GM18873 (cell line): ENCODE results near the gene PRG3.
A peak's percentile ranks its signal among the peaks of the same experiment; 100 is the strongest.

Experiments
- ATAC-seq: cut with Tn5 transposase; IDR thresholded peaks from one replicate; pipeline ENCODE4 v1.9.1; 2021; ENCODE audit warnings: mild to moderate bottlenecking, moderate library complexity, moderate number of reproducible peaks; ENCODE audit not compliant: unreplicated experiment, low FRiP score

PRG3 gene, protein sequence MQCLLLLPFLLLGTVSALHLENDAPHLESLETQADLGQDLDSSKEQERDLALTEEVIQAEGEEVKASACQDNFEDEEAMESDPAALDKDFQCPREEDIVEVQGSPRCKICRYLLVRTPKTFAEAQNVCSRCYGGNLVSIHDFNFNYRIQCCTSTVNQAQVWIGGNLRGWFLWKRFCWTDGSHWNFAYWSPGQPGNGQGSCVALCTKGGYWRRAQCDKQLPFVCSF

DNA sequence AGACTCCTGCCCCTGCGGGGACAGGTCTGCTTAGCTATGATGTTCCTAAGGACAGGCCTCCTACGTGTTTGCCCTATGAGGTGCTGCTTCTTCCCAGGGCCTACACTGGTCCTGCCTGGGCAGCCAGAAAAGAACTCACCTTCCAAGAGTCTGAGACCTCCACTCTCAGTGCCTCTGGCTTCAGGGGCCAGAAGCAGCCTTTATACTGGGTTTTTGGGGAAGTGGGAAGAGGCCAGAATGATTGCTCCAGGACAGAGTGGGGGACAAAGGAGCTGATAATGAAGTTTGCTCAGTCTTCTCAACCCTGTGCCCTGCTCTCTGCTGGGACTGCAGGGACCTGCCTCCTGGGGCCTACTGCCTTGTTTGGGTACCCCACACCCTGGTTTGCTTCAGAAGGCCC is at the start of gene PRG3:
TSS of gene PRG3 (minus strand) at position 176 of the 400 bp plus-strand sequence. CDS start 442 bp downstream, outside the sequence.
- no peak for ATAC-seq

DNA sequence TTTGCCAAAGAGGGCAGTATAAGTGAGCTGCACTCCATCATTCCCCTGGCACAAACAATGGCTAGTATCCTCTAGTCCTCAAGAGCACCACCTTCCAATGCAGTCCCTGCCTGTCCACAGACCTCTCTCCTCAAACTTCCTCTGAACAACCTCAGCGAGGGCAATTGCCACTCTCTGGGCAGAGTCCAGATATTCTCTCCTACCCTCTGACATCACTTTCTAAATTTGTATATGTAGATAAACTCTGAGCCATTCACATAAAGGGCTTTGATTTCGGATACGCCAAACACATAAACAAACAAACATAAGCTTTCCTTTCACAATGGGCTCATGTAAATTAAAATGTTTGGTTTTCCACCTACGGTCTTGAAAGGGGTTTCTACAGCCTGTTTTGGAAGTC is 49.0 kb upstream of the PRG3 start:
- ATAC-seq = no peak

DNA sequence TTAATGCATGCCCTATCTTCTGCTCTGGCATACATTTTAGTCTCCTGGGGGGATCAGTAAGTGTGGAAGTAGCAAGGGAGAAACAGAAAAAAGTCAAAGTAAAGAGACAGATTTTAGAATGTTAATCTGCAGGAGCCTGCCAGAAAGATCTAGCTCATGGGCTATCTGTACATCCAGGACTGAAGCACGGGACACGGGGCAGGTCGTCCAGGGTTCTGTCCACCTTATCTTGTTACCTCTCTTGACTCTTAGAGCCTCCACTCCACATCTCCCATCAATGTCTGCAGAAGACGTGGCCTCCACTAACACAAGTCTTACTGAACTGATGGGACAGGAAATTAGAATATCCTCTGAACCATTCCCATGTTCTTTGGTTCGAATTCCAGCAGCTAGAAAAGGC is 47.7 kb upstream of the PRG3 start:
- ATAC-seq = no peak

- ATAC-seq = no peak
Observed at GRCh38 chr11:57427727-57428082, 46.8 kb upstream of the PRG3 start.

DNA sequence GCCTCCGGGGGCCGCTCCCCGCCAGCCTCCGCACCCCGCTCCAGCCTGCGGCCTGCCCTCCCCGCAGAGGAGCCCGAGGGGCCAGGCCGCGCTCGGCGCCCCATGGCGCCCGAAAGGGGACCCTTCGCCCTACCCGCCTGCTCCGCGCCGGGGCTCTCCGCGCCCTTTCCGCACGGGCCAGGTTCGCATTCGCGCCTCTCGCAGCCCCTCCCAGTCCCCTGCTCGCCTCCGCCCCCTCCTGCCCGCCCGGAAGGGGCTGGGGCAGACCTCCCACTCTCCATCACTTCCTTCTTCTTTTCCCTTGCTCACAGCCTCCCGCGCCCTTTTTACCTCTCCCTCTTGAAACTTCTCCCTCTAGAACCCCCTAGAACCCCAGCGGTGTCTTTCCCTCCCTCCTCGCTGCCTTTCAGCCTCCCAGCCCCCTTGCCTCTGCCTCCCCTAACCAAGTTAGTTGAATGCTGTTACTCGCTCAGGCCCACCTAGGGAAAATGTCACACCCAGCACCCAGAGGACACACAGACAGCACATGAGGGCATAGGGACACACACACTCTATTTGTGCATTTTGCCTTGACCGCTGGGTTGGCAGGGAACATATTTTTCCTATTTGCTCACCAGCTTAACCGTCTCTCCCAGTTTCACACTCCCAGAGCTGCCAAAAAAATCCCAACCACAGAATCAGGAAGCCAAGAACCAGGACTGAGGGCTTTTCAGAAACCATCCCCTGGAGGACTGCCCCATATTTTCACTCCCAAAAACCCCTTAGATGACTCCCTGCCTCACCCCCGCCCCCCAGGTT is 46.2 kb upstream of the PRG3 start, which contains the start of gene SLC43A3:
TSS of gene SLC43A3 (minus strand) at position 193 of the 798 bp plus-strand sequence. CDS start 949 bp downstream, outside the sequence.
- peak; percentile 34 for ATAC-seq

DNA sequence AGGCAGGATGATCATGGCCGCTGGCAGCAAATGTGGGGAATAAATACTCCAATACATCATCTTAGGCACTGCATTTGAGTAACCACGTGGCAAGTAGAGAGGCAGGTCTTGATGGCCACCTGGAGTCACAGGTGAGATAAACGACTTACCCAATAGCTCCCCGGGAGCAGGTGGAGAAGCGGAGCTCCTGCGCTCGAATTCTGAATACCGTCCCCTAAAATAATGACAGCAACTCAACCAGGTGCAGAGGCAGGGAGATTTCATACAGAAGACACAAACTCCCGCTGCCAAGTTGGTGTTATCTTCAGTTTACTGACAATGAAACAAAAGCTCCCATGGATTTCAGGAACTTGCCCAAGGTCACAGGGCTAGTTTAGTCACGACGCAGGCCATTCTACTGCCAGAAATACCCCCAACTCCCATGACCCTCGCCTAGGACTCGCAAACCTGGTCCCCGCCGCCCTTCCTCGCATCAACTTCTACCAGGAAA is 45.5 kb upstream of the PRG3 start:
- ATAC-seq = no peak

DNA sequence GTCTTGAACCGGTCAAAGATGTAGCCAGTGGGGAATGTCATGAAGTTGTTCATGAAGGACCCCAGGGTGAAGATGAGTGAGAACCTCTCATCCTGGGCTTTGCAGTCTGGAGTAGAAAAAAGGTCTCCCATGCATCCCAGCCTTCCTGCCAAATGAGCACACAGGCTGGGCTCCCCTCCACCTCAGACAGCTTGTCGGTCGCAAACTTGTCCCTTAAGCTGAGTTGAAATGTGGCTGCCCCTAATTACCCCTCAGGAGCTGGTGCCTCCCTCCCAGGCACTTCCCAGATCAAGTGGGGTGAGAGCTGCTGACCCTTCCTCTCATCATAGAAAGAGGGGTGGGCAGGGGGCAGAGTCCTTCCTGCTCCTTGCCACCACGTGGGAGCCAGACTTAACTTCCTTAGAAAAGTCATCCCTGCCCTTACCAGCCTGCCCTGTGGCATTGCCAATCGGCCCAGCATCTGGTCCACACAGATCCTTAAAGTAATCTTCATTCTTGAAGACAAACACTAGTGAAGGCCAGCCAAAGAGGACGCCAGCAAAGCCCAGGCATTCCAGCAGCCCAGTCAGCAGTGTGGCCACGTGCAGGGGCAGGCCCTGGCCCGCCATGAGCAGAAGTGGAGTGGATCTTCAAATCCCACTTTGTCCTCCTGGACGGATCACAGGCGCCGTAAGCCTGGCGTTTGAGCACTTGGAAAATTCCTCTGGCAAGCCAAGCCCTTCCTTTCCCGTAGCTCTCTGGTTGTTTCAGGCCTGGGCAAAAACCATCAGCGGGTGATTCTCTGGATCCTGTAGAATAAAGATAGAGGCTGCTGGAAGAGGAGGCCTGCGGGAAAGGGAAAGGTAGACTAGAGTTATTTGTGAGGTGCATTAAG is 44.9 kb upstream of the PRG3 start:
- ATAC-seq = no peak

GRCh38 chr11:57424792-57425564 is 44.0 kb upstream of the PRG3 start:
- ATAC-seq = peak; percentile 97

GRCh38 chr11:57424137-57424791 is 43.3 kb upstream of the PRG3 start:
- ATAC-seq = no peak

DNA sequence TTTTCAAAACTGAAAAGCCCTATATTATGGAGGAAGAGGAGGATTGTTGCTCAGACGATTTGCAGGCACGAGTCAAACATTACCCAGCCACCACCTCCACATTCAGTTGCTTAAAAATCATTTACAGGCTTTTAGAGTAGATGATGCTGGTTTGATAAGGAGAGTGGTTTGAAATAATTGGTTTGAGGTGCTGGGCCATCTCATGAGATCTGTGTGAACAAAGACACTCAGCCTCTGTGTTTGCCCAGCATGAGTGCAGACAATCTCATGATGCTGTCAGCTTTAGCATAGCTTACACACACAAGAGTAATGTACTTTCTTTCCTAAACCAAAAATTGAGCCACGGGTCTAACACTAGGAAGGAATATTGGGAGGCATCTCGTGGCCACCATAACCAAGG is 41.7 kb upstream of the PRG3 start:
- no peak for ATAC-seq

DNA sequence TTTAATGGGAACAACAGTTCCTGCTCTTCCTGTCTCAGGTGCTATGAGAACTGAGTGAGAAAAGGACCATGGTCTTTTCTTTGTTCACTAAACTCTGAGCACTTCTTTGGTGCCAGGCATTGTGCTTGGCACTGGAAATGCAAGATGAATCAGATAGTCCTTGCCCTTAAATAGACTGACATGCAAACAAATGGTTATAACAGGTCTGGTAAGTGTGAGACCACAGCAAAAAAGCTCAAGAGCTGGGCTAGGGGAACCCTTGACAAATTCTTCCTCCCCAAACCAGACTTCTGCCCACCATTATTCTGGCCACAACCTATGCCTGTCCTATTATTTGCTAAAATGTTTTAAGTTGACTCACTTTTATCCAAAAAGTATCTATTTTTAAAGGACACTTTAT is 40.9 kb upstream of the PRG3 start:
- ATAC-seq = no peak

DNA sequence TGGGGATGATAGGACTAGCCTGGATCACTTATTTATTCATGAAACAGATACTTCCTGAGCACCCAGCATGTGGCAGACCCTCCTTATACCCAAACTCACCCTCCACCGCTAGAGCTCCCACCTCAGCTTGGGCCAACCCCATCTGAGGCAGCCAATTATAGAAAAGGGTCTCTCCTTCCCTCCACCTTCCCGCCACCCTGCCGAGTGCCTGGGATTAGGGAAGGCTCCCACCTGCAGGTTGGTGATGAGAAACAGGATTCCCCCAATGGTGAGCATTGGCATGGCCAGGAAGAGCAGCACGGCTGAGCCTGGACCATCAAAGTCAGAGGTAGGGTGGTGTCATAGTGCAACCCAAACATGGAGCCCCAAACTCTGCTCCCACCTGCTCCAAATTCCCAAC is 40.1 kb upstream of the PRG3 start:
- no peak for ATAC-seq

GRCh38 chr11:57419146-57419545 is 38.2 kb upstream of the PRG3 start:
- no peak for ATAC-seq

DNA sequence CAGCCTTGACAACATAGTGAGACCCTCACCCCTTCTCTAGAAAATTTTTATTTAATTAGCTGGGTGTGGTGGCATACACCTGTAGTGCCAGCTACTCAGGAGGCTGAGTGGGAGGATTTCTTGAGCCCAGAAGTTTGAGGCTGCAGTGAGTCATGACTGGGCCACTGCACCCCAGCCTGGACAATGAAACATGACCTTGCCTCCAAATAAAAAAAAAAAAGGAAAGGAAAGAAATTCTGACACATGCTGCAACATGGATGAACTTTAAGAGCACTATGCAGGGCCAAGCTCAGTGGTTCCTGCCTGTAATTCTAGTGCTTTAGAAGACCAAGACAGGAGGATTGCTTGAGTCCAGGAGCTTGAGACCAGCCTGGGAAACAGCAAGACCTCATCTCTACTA is 37.2 kb upstream of the PRG3 start:
- ATAC-seq = no peak

GRCh38 chr11:57417056-57417455 is 36.1 kb upstream of the PRG3 start:
- no peak for ATAC-seq

- ATAC-seq = no peak
Observed at GRCh38 chr11:57416436-57416835, 35.5 kb upstream of the PRG3 start.

DNA sequence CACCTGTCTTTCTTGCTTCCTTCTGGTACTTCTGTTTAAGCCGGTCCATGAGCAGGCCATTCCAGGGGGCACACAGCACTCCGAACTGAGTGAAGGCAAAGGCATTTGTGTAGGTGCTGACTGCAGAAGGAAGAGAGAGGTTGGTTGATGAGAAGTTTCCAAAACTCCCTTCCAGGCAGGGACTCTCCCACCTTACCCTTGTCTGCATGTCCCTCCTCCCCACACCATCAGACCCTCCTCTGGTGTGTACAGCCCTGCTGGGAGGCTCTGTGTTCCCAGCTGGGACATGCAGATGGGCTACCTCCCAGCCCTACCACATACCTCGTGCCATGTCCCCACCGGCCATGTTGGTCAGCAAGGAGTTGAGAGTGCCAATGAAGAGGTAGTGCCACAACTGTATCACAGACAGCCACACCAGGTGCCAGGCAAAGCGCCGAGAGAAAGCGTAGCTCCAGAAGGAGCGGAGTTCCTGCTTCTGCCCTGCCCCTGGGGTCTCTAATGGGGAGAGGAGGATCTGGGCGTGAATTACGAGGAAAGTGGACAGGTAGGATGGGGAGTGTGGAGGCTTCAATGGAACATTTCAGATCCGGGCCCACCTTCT is 33.8 kb upstream of the PRG3 start:
- ATAC-seq = no peak

DNA sequence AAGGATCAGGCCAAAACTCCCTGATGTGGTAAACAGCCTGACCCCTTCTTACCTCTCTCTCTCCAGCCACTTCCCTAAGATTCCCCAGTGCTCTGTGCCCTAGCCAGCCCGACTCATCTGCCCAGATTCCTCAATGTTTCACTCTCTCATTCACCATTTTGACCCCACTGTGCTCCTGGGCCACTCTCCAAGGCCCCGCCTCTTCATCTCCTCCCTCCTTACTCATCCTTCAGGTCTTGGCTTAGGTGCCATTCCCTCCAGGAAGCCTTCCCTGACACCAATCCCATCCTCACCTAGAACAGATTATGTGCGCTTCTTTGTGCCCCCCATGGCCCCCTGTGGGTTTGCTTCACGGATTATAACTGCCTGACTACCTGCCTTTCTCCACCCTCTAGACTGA is 32.7 kb upstream of the PRG3 start:
- ATAC-seq = no peak

GRCh38 chr11:57410287-57410686 is 29.3 kb upstream of the PRG3 start:
- no peak for ATAC-seq
